Fibroblast of skin of right biceps (primary cell): Measurements from ENCODE around the gene SLC35A2.
"Not testable (repeated sequence)": the region's sequence is repeated elsewhere in the genome, so short reads cannot be mapped to it uniquely, and the experiment has no call there.

Experiments
- DNase-seq: peaks from one replicate; pipeline ENCODE4 v3.0.0-alpha.2; 2013

Gene SLC35A2

GRCh38 chrX:48901069-48901468 lies 10.4 kb downstream of the SLC35A2 start:
- DNase-seq, result no peak

GRCh38 chrX:48899078-48899410 lies 12.4 kb downstream of the SLC35A2 start:
- DNase-seq, result no peak

GRCh38 chrX:48897625-48898306 lies 13.7 kb downstream of the SLC35A2 start, which contains the start of the genes PQBP1 and TIMM17B:
Gene PQBP1 (plus strand): TSS chrX:48897930. CDS start chrX:48898510, 580 bp downstream.
Gene TIMM17B (minus strand): TSS chrX:48897768. CDS start chrX:48897749, 19 bp downstream.
- DNase-seq, result peak; percentile 96

- DNase-seq, result peak; percentile 73
Measured at GRCh38 chrX:48897157-48897624, 14.3 kb downstream of the SLC35A2 start.

GRCh38 chrX:48896611-48897011 lies 14.8 kb downstream of the SLC35A2 start:
- peak; percentile 19 for DNase-seq

GRCh38 chrX:48894891-48895290 lies 16.6 kb downstream of the SLC35A2 start:
- no peak for DNase-seq

GRCh38 chrX:48893556-48894348 lies 17.7 kb downstream of the SLC35A2 start:
- no peak for DNase-seq

GRCh38 chrX:48892896-48893295 lies 18.6 kb downstream of the SLC35A2 start:
- DNase-seq, result no peak

GRCh38 chrX:48891402-48892288 lies 19.8 kb downstream of the SLC35A2 start:
- peak; percentile 84 for DNase-seq

GRCh38 chrX:48890934-48891401 lies 20.5 kb downstream of the SLC35A2 start:
- no peak for DNase-seq

- no peak for DNase-seq
Measured at GRCh38 chrX:48890296-48890925, 21.0 kb downstream of the SLC35A2 start.

GRCh38 chrX:48886586-48886985 lies 24.9 kb downstream of the SLC35A2 start:
- DNase-seq, result not testable (repeated sequence)

GRCh38 chrX:48883729-48884128 lies 27.7 kb downstream of the SLC35A2 start:
- no peak for DNase-seq

- not testable (repeated sequence) for DNase-seq
Measured at GRCh38 chrX:48876944-48877343, 34.5 kb downstream of the SLC35A2 start.

GRCh38 chrX:48872017-48872416 lies 39.4 kb downstream of the SLC35A2 start:
- not testable (repeated sequence) for DNase-seq

- peak; percentile 52 for DNase-seq
Measured at GRCh38 chrX:48864210-48864609, 47.2 kb downstream of the SLC35A2 start.

- peak; percentile 1 for DNase-seq
Measured at GRCh38 chrX:48854898-48855297, 56.5 kb downstream of the SLC35A2 start.

GRCh38 chrX:48854121-48854804 lies 57.2 kb downstream of the SLC35A2 start:
- DNase-seq, result not testable (repeated sequence)

GRCh38 chrX:48853494-48853893 lies 58.0 kb downstream of the SLC35A2 start:
- not testable (repeated sequence) for DNase-seq
